HCEC 1CT (cell line): ENCODE results near the gene COL9A3.

Experiments used
- DNase-seq: peaks from one replicate; pipeline ENCODE4 v3.0.0-alpha.2; 2017

Gene COL9A3

DNA sequence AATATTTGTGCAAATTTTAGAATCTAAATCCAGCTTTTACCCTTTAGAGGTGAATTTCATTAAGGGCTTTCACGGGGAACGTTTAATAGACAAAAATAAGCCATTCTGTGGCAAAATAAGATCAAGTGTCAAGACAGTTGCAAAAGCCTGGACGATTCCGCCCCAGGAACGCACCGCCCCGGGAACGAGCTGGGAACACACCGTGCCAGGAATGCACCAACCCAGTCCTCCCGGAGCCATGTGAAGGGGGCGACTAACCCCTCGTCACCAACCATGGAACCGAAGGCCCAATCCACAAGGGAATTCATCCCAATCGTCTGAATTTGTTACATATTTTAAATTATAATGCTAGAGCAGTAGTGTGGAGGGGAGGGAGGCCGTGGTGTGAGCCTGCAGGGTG, 65.6 kb downstream of the COL9A3 start:
- DNase-seq, result no peak

DNA sequence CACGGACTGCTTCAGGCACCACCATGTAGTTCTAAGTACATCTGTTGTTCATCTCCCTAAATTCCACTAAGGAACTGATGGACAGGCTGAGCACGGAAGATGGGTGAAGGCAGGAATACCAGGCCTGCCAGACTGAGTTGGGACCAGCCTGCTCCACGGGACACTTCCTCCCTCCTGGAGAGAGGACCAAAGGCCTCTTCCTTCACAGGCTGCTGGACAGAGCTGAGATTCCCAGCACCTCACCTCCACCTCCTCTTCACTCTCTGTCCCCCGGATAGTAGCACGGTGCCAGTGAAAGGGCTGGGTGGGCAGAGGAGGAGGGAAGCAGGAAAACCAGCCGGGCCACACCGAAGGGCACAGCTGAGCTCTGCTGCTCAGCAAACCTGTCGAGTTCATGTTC, 67.7 kb downstream of the COL9A3 start:
- DNase-seq, result no peak

DNA sequence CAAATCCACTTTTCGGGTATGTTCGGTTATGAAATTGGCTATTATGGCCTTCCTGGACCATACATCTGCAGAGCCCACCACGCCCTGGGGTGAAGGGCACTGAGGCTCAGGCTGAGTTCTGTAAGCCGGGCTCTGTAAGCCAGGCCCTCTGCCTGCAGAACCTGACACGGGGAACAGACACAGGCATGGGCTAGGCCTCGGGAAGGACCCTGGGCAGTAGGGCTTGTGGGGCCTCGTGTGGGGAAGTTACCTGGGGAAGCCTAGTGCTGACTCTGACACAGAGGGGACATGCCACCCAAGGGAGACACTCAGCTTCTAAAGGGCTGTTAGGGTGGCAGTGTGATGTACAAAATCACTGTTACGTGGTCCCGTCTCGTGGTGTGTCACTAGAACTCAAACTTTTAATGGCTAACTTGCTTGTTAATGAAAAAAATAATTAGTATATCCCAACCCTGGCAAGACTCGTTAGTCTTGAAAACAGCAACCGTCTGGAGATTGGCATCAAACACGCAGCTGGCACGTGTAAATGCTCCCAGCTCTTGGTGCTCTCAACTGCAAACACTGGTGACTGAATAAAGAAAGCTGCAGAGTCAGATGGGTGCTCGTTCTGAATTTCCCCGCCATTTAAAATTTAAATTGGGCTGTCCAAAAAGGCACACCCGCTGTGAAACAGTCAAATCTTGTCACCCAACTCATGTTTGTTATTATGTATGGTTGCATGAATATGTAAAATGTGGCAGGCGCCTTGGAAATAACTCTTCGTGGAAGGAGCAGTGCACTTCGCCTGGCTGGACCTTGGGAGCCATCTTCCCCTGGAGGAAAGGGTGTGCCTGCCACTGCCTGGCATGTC, 68.4 kb downstream of the COL9A3 start:
- no peak for DNase-seq

DNA sequence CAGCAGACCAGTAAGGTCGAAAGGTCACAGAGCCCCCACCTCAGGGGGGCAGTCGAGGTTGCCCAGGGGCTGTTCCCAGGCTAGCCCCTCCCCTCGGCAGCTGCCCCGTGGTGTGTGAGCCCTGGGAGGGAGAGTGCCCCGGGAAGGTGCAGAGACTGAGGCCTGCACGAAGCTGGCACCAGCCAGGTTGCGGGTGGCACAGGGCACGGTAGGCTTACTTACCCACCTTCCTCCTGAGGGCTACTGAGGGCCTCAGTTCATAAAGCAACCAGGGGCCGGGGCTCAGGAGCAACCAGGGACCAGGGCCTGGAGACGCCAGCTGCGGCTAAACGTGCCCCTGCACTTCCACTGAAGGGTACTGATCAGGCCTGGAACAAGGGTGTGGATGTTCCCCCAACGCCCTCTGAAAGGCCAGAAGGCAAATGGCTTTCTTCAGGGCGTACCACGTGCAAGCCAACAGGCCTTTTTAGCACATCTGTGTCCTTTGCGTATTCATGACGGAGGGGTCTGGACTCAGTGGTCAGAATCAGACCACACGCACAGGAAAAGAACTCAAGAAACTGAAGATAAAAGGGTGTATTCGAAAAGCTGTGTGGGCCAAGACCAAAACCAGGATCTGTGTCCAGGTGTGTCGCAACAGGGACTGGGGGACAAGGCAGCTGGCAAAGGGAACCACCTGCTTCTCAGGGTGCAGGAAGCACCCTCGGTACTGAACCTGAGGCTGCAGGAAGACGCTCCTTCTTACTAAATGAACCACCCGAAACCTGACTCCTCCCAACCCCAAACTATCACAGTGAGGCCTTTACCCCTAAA, 69.3 kb downstream of the COL9A3 start:
- peak; percentile 16 for DNase-seq

DNA sequence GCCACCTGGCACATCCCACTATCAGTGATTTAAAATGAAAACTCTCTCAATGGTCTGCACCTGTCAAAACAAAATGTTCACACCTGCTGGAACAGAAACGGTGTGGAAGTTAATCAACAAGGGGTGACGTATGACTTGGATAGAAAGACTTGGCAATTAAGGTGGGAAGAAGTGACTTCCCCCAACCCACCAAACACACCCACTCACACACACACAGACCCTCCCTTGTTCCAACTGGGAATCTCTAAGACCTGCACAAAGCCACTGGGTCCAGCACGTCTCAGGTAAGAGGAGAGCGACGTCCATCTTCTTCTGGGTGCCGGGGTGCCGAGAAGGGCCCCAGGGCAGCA, 69.8 kb downstream of the COL9A3 start:
- no peak for DNase-seq

DNA sequence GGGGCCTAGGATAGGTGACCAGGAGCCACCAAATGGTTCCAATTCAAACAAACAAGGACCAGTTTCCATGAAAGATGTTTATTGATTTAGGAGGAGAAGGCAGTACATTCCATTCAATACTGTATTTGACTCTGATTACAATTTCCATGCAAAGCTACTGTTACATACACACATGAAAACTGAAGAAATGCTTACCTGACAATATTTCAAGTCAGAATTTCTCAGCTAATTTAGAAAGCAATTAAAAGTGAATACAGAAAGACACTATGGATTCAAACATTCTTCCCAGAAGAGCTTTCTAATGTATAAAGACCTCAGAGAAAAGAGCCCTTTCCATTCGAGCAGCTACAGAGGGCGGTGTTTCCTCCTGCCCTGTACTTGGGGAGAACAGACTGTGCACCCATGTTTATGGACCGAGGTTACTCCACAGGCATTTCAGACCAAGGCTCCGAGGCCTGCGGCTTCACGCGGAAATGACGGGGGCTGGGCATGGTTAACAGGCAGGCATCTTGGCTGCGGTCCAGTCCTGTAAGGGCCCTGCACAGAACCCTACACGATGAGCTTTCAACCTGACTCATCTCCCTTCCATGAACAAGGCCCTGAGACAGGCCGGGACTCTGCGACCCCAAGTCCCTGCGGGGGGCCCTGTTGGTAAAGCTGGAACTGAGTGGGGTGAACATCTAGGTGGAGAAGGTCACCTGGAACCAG, 70.5 kb downstream of the COL9A3 start:
- peak; percentile 94 for DNase-seq

DNA sequence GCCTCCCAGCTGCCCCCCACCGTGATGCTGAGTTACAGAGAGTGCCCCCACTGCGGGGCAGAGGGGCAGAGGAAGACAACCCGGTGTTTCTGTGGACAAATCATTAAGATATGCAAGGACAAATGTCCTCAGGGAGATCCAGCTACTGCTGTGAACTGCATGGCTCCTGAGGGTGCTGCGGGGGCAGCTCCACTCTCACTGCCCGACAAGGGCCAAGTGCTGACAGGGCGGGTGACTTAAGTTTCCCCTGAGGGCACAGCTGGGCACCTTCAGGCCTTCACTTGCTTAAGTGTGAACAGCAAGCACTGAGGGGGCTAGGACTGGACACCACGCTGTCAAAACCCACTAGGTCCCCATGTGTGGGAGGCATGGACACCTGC, 71.0 kb downstream of the COL9A3 start:
- DNase-seq, result no peak

DNA sequence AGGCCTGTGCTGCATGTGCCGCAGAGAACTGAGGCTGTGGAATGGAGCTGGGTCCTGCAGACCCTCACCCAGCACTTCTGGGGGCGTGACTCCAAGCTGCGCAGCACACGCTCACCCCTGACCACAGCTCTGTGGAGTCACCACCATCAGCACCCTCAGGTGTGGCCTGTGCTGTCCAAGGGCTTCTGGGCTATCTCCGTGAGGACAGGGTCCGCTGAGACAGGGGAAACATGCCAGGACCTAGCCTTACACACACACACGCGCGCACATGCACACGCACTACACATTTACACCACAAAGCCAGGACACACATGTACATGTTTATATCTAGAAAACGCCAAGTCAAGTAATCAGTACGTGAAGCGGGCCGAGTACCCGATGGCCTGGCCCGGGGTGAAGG, 71.6 kb downstream of the COL9A3 start:
- DNase-seq, result no peak

DNA sequence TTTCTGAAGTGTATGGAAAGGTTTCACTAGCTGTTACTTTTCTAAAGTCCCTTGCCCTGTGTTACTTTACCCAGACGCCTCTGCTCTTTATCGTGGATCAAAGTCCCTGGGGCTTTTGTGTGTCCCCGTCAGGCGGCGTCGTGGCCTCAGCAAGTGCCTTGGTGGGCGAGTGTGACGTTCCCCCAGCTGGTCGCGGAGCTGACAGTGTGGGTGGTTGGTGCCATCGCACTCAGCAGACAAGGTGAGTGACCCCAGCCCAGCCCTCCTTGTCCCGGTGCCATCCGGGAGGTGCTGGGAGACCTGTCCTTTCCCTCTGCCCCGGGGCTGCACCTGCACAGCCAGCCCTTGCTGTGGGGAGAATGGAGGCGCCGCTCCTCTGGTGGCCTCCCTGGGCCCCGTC, 72.1 kb downstream of the COL9A3 start:
- DNase-seq, result no peak

DNA sequence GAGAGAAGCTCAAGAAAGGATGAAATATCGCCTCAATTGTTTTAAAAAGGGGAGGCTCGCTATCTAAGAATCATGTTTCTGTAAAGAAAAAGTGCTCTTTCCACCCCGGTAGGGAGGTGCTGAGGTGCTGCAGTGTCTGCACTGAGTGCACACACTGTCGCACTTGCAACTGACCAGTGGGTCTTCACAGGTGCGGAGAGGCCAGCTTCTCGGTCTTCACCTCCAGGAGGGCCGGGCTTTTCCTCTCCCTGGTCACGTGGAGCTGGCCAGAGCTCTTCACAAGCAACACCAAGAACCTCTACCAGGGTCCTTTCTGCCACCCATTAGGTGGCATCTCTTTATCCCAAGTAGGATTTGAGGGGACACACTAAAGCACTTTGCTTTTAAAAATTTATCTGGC, 72.6 kb downstream of the COL9A3 start:
- no peak for DNase-seq

DNA sequence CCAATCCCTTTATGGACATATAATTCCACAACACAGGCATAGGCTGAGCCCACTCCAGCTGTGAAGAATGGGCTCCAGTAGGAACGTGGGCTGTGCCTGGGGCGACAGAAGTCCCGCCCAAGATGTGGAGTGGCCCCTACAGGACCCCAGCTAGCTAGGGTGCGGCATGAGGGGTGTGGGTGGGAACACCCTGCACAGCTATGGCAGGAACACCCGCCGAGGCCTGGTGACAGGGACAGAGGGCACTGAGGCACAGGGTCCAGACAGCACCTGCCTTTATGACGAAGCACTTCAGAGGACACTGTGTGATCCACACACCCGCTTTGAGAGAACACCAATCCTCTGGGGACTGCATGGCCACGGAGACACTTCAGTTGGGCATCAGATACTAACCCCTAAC, 73.0 kb downstream of the COL9A3 start:
- no peak for DNase-seq

DNA sequence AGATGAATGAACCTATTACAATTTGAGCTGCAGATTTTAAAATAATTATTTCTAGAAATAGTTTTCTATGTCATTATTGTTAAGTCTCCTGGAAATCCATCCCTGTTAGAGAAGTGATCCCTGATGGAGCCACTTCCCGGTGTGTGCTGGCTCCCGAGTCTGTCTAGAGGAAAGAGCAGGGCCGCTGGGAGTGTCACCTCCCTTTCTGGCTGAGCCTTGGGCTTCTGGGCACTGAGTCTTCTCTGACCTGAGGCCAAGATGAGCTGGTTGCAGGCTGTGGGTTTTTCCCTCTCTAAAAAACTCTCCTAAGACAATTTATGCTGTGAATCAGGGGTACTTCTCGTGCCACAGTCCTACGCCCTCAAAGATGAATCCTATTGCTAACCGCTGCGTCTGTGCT, 73.6 kb downstream of the COL9A3 start:
- no peak for DNase-seq
